MCF 10A (cell line): Measurements from ENCODE around the gene ADD1. TPM values are rescaled to one million over a fixed set of nuclear protein-coding genes. Genes with fewer than 3 reads are reported as not detected.

Experiments
- BruUV-seq: library from RNA; stranded (reverse); fragments of 400-500 nt; replicated peaks from 2 replicates; lab custom pipeline; 2021; lab: Mats Ljungman, UMichigan
- CTCF ChIA-PET: fragments of 300-600 bp; sonication (Branson Sonifier 250); formaldehyde crosslinking; extraction: SDS; loops from one replicate; lab custom pipeline; 2021; ENCODE audit warnings: antibody characterized with exemption, inconsistent platforms; lab: Yijun Ruan, JAX
- POLR2A ChIA-PET: fragments of 300-600, 350-650 bp; sonication (Branson Sonifier 250); formaldehyde crosslinking; extraction: SDS; loops from one replicate; lab custom pipeline; 2020; ENCODE audit warnings: antibody characterized with exemption, inconsistent platforms; lab: Yijun Ruan, JAX
- DNase-seq: peaks from one replicate; pipeline ENCODE4 v3.0.0-alpha.2; 2018; ENCODE audit not compliant: unreplicated experiment
- H3K27ac Mint-ChIP-seq: one replicate; pipeline ENCODE4 v1.8.0; 2022; ENCODE audit warnings: mild to moderate bottlenecking, low read depth, mixed read lengths; ENCODE audit not compliant: unreplicated experiment
- H3K27me3 Mint-ChIP-seq: one replicate; pipeline ENCODE4 v1.8.0; 2022; ENCODE audit warnings: mixed read lengths; ENCODE audit not compliant: insufficient read depth, unreplicated experiment
- H3K36me3 Mint-ChIP-seq: one replicate; pipeline ENCODE4 v1.8.0; 2022; ENCODE audit warnings: mild to moderate bottlenecking, moderate library complexity, mixed read lengths; ENCODE audit not compliant: insufficient read depth, unreplicated experiment
- H3K4me1 Mint-ChIP-seq: one replicate; pipeline ENCODE4 v1.8.0; 2022; ENCODE audit warnings: mixed read lengths; ENCODE audit not compliant: insufficient read depth, unreplicated experiment
- H3K4me3 Mint-ChIP-seq: one replicate; pipeline ENCODE4 v1.8.0; 2022; ENCODE audit warnings: mild to moderate bottlenecking, moderate library complexity, mixed read lengths; ENCODE audit not compliant: unreplicated experiment
- H3K9me3 Mint-ChIP-seq: one replicate; pipeline ENCODE4 v1.8.0; 2022; ENCODE audit warnings: mixed read lengths; ENCODE audit not compliant: unreplicated experiment
- intact Hi-C: fragments of 100-400 bp; cut with micrococcal nuclease; formaldehyde crosslinking; loops from 2 replicates; pipeline ENCODE4 v1.14.1; 2022
- total RNA-seq: library from RNA; stranded (reverse); gene quantifications from 2 replicates; pipeline ENCODE4 v1.2.3, GENCODE V29; 2022
- TF ChIP-seq, protein P1 (sequence below): fragments of 200-600 bp; IDR thresholded peaks from one replicate; pipeline ENCODE4 v1.8.0; 2022; ENCODE audit warnings: antibody characterized with exemption, mild to moderate bottlenecking; ENCODE audit not compliant: unreplicated experiment

Gene ADD1
- total RNA-seq, 1 experiment from 2014 or later, result 131 TPM

DNA sequence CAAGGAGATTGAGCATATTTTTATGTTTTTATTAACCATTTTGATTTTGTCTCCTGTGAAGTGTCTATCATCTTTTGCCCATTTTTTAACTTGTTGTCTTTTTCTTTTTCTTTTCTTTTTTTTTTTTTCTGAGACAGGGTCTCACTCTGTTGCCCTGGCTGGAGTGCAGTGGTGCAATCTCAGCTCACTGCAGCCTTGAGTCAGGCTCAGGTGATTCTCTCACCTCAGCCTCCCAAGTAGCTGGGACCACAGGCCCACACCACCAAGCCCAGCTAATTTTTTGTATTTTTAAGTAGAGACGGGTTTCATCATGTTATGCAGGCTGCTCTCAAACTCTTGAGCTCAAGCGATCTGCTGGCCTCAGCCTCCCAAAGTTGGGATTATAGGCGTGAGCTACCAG lies 4.6 kb upstream of the ADD1 start:
- H3K27me3 Mint-ChIP-seq, result no peaks in the 10 kb centered on the region
- H3K27ac Mint-ChIP-seq, result no peak overlapping the region
- H3K4me1 Mint-ChIP-seq, result no peaks in the 10 kb centered on the region
- ChIA-PET CTCF (interaction anchor here (0.7 kb wide), 1 partner anchor 33 kb away, joined by 3 read pairs; no protein-coding TSS in a partner anchor), POLR2A (interaction anchor here (0.7 to 1.1 kb wide), 2 partner anchors 98 to 223 kb away, joined by 3 read pairs; no protein-coding TSS in a partner anchor)
- H3K4me3 Mint-ChIP-seq, result no peak overlapping the region
- peaks cover 14% of the 10 kb centered on the region for H3K36me3 Mint-ChIP-seq
- DNase-seq, result no peak
- no TSS peak for BruUV-seq
- H3K9me3 Mint-ChIP-seq, result no peaks in the 10 kb centered on the region
- intact Hi-C loops, result no loop called here
- TF ChIP-seq, protein P1, sequence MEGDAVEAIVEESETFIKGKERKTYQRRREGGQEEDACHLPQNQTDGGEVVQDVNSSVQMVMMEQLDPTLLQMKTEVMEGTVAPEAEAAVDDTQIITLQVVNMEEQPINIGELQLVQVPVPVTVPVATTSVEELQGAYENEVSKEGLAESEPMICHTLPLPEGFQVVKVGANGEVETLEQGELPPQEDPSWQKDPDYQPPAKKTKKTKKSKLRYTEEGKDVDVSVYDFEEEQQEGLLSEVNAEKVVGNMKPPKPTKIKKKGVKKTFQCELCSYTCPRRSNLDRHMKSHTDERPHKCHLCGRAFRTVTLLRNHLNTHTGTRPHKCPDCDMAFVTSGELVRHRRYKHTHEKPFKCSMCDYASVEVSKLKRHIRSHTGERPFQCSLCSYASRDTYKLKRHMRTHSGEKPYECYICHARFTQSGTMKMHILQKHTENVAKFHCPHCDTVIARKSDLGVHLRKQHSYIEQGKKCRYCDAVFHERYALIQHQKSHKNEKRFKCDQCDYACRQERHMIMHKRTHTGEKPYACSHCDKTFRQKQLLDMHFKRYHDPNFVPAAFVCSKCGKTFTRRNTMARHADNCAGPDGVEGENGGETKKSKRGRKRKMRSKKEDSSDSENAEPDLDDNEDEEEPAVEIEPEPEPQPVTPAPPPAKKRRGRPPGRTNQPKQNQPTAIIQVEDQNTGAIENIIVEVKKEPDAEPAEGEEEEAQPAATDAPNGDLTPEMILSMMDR, result no peak

DNA sequence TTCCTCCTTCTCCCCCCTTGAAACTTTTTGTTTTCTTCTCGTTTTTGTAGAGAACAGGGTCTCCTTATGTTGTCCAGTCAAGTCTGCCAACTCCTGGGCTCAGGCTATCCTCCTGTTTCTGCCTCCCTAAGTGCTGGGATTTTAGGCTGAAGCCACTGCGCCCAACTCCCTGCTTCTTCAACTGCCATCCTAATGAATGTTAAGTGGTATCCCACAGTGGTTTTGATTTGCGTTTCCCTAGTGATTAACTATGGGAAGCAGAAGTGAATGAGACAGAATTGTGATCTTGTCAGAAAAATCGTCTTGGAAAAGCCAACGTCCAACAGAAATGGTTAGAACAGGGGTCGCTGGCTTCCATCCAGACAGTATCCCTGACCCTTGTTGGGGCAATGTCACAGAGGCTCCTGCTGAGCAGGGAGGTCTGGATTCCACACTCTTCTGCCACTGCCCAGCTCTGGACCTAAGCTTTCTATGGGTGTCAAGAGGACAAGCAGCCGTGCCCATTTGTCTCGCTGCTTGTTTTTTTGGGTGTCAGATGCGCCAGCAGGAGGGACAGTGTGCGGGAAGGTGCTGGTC lies 869 bp upstream of the ADD1 start:
- H3K9me3 Mint-ChIP-seq, result no peaks in the 10 kb centered on the region
- TSS peak; percentile 73 for BruUV-seq
- H3K36me3 Mint-ChIP-seq, result peaks cover 5% of the 10 kb centered on the region
- intact Hi-C loops, result loop anchor here (5.0 kb wide), 1 partner anchor 95 kb away; no protein-coding TSS in a partner anchor
- TF ChIP-seq, protein P1, result no peak
- CTCF ChIA-PET, result no interaction called here
- peak overlapping the region; percentile 88 for H3K4me3 Mint-ChIP-seq
- POLR2A ChIA-PET, result interaction anchor here (0.8 to 3.8 kb wide), 8 partner anchors 8 to 93 kb away, joined by 3 to 18 read pairs (median 4); no protein-coding TSS in a partner anchor
- DNase-seq, result no peak
- H3K4me1 Mint-ChIP-seq, result peaks cover 17% of the 10 kb centered on the region
- no peaks in the 10 kb centered on the region for H3K27me3 Mint-ChIP-seq
- H3K27ac Mint-ChIP-seq, result peak overlapping the region; percentile 95

DNA sequence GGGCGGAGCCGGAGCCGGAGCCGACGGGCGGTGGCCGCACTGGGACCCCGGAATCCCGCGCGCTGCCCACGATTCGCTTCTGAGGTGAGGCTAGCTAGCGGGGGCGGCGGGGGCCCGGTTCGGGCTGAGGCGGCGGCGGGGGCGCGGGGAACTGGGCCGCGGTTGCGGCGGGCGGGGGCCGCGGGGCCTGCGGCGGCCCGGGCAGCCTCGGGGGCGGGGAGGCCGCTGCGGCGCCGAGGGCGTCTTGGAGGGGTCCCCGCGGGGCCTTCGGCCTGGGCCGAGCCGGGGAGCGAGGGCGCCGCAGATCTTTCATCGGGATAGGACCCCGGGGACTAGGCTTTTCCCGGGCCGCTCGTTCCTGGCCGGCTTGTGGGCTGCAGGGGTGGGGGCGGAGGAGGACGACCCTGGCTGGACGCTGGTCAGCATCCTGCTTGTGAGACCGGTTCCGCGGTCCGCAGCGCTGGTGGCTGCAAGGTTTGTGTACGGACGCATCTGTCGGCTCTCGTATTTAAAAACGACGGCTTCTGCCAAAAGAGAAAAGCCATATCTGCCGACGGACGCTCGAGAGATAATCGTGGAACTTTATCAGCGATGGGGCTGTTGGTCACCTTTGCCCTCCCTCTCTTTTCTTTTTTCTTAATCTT lies 419 bp downstream of the ADD1 start:
- Mint-ChIP-seq H3K27ac (peak overlapping the region; percentile 95), H3K27me3 (no peaks in the 10 kb centered on the region), H3K9me3 (no peaks in the 10 kb centered on the region), H3K4me3 (peak overlapping the region; percentile 88), H3K36me3 (peaks cover 5% of the 10 kb centered on the region), H3K4me1 (peaks cover 22% of the 10 kb centered on the region)
- intact Hi-C loops, result loop anchor here (2.0 to 5.0 kb wide), 2 partner anchors 79 to 93 kb away; no protein-coding TSS in a partner anchor
- no TSS peak for BruUV-seq
- ChIA-PET CTCF (interaction anchor here (0.6 kb wide), 1 partner anchor 77 kb away, joined by 3 read pairs; no protein-coding TSS in a partner anchor), POLR2A (interaction anchor here (0.8 to 3.8 kb wide), 11 partner anchors 13 to 121 kb away, joined by 3 to 18 read pairs (median 4); partner anchors contain the start of genes GRK4 and NOP14)
- TF ChIP-seq, protein P1, result no peak
- peak; percentile 25 for DNase-seq

- Mint-ChIP-seq H3K36me3 (peaks cover 5% of the 10 kb centered on the region), H3K27ac (no peak overlapping the region), H3K4me1 (peaks cover 22% of the 10 kb centered on the region), H3K4me3 (peak overlapping the region; percentile 88), H3K27me3 (no peaks in the 10 kb centered on the region), H3K9me3 (no peaks in the 10 kb centered on the region)
- intact Hi-C loops, result no loop called here
- DNase-seq, result no peak
- ChIA-PET CTCF (no interaction called here), POLR2A (interaction anchor here (0.7 to 1.5 kb wide), 3 partner anchors 11 to 90 kb away, joined by 4 read pairs; partner anchors contain the start of gene TNIP2)
- no TSS peak for BruUV-seq
- TF ChIP-seq, protein P1, result no peak
These were observed 2.5 kb downstream of the ADD1 start for GRCh38 chr4:2846172-2846571.
